Stimulated activated CD4-positive, alpha-beta T cell treated with anti-CD3 and anti-CD28 coated beads, TNF-alpha, amount 100 ng/mL, for 48 hours (primary cell): Measurements from ENCODE around the gene XRCC4.
"Not testable (repeated sequence)": the region's sequence is repeated elsewhere in the genome, so short reads cannot be mapped to it uniquely, and the experiment has no call there.

ENCODE experiments used
- DNase-seq, 3 donors: peaks; one replicate each; pipeline ENCODE4 v3.0.0-alpha.2; 2020; ENCODE audit warnings: low read depth in 3 of 3

XRCC4 gene

GRCh38 chr5:83348281-83348780 lies 271.0 kb downstream of the XRCC4 start:
- DNase-seq = no peak

- no peak for DNase-seq
Observed at GRCh38 chr5:83353231-83353630, 275.9 kb downstream of the XRCC4 start.

DNA sequence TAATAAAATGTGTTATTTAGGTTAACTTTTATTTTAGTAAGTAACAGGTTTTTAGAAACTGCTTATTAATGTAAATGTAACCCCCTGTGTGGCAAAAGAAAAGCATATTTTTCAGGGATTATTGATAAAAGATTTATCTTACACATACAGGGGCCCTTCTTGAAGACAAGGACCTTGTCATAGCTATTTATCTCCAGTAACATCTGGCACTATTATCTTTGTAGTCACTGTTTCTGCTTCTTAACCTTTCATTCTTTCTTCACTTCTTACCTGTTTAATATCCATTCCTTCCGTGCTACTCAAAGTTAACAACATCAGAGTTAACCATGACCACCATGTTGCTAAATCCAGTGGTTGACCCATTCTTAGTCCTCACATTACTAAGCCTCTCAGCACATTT lies 276.4 kb downstream of the XRCC4 start:
- no peak for DNase-seq

DNA sequence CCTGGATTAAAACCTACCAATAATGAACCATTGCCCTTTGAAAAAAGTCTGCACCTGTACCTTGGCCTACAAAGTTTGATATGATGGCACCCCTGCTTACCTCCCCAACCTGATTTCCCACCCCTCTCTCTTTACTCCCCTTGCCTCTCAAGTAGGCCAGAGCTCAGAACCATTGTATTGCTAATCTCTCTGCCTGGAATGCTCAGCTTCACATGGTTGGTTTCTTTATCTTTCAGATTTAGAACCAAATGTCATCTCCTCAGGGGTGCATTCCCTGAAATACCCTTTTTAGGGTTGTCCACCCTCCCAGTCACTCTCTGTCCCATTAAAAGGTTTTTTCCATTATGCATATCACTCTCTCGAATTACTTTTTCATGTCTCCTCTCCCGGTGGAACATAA lies 277.6 kb downstream of the XRCC4 start:
- DNase-seq = no peak

DNA sequence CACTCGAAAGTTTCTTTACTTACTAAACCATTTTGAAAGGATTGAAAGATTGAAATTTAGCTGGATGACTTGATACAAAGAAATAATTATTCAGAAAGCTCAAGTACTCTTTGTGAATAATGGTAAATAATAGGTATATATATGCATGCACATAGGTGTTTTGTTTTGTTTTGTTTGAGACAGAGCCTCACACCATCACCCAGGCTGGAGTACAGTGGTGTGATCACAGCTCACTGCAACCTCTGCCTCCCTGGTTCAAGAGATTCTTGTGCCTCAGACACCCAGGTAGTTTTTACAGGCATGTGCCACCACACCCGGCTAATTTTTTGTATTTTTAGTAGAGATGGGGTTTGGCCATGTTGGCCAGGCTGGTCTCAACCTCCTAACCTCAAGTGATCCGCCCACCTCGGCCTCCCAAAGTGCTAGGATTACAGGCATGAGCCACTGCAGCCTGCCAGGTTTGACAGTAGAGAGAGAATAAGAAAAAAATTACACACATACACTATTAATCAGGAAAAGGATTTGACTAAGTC lies 278.2 kb downstream of the XRCC4 start:
- not testable (repeated sequence) for DNase-seq

- no peak for DNase-seq
Observed at GRCh38 chr5:83357621-83358231, 280.4 kb downstream of the XRCC4 start.

DNA sequence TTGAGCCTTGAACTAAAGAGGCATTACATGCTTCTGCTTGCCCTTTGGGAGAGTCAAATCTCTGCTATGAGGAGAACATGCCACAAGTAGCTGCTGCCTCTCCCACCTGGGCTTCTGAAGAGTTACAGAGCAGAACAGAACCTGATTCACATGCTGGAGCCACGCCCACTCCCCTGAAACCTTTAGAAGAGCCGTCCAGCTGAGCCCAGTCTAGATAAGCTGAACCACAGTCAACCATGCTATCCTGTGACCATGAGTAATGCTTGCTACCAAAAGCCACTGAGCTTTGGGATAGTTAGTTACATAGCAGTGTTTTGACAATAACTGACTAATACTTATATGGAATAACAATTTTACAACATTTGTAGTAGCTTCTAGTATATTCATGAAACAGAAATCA lies 283.2 kb downstream of the XRCC4 start:
- no peak for DNase-seq

DNA sequence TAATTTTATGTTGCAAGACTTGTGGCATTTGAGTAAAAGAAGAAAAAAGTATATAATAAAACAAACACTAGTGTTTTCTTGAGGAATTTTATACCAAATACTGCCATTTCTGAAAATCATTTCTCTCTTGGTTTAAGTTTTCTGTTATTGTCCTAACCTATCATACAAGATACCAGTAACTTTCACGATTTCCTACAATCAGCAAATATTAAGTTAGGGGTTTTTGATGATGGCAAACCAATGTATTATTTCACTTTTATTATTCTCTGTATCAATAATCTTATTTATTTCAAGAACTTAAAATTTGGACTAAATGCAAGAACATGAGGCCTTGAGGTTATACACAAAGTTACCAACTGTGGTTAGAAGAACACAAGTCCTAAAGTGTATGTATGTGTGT lies 285.2 kb downstream of the XRCC4 start:
- DNase-seq = no peak

DNA sequence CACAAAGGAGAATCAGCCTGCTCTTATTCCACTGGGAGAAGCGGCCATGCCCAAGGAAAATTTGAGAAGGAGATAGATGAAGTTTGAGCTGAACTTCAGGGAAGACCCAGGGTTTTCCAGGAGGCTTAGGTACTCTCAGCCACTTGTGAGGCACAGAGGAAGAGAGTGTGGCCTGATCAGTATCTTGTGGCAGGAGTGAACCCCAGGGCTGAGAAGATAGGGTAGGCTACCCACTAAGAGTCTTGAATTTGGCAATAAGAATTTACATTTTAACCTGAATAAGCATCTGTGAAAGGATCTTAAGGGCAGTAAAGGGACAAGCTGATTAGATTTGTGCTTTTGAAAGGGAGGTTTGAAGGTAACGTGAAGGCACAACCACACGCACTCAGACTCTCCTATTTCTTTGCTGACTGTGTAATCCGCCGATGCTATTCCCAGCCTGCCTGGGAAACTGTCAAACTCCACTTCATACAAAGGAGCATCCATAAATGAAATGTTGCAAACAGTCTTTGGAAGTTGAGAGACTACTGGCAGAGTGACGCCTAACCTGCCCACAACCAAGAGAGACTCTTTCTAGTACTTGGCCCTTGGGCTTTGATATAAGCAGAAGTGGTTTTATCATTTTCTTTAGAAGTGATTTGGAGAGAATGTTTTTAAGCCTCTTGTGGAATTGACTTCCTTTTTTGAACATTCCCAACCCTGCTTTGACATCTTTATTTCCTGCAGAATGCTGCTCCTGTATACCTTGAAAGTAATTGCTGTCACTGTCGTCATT lies 286.0 kb downstream of the XRCC4 start:
- DNase-seq = no peak

DNA sequence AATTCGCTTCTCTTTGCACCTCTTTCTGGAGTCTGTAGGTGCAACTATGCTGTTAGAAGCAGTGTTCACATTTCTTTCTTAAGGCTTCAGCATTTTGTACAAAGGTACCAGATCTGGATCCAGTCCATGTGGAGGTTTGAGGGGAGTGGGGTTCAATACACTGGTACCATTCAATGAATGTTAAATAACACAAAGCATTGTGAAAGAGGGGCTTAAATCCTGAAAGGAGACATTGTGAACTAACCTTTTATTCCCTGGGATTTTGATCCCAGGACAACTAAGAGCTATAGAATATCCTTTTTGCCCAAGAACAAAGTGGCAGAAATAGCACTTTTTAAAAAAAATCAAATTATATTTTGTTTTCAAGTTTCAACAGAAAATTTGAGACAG lies 286.5 kb downstream of the XRCC4 start:
- no peak for DNase-seq

GRCh38 chr5:83364312-83365299 lies 287.3 kb downstream of the XRCC4 start:
- DNase-seq = no peak

GRCh38 chr5:83368319-83368718 lies 291.0 kb downstream of the XRCC4 start:
- no peak for DNase-seq

DNA sequence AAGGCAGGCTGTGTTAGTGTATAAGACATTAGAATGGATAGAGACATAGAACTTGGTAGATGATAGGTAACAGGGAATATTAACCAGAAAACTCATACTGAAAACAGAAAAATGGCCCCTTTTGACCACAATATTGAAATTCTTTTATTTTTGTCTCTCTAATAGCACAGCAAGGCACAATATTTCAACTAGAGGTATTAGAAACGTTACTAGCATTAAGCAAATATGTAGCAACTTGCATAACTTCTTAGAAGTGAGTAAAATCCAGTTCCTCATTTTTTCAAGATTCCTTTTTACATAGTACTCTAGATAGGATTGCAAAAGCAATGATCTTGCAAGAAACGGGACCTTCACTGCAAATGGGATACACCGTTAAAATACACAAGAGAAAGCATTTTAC lies 291.5 kb downstream of the XRCC4 start:
- DNase-seq = no peak

DNA sequence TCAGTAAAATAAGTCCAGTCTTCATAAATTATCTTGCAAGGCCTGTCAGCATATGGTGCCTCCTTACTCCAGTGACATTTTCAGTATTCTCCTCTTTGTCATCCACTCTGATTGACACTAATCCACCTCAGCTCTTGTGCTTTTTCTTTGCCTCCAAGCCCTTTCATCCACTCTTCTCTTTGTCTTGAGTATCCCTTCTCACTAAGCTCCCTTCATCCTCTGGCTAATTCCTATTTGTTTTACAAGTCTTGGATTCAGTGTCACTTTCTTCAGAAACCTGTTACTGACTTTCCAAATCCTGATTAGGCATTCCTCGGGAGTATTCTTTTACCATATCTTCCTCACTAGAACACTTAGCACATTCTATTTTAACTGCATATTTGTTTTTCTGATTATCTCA lies 293.6 kb downstream of the XRCC4 start:
- DNase-seq = no peak

DNA sequence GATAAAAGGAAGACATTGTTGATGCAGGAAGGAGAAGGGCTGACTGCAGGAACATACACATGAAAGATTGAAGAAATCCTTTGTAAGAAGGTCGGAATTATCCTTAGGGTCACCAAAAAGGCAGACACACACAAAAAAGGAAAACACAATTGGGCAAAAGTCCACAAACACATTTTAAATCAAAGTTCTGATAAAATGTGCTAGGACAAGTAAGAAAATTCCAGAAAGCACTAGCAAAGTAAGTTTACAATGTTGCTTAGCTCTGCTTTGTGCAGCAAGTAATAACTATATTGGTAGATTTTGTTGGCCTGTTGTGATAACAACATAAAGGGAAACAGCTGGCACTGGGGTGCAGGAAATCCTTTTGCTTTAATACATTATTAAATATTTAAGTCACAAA lies 294.4 kb downstream of the XRCC4 start:
- DNase-seq = no peak

- no peak for DNase-seq
Observed at GRCh38 chr5:83374547-83374946, 297.2 kb downstream of the XRCC4 start.

DNA sequence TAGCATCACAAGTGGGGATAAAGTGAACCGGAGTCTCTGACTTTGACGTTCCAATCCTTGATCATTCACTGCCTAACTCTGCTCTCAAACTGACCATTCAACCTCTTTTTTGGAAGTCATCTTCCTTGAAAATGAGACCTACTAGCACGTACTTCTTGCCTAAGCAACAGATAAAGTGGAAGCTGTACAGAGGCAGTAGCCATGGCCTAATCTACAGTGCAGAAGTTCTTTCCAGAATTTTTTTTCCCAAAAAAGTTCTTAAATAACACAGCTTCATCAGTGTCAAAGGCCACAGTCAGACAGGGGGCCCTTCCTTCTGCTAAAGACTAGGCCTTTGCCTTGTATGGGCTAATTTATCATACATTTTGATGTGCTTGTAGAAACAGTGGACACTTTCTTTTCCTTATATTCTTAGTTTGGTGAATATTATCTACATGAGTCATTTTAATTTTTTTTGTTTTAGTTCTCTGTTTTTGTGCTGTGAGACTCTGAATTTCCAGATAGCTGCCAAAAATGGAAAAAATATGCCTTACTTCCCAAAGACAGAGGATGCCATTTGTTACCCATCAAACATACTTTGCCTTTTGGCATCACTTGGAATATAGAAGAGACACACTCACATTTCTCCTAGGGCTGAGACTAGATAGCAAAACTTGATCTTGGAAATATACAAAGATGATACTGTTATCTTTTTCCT lies 297.9 kb downstream of the XRCC4 start:
- no peak for DNase-seq

- DNase-seq = no peak
Observed at GRCh38 chr5:83376461-83376860, 299.1 kb downstream of the XRCC4 start.

DNA sequence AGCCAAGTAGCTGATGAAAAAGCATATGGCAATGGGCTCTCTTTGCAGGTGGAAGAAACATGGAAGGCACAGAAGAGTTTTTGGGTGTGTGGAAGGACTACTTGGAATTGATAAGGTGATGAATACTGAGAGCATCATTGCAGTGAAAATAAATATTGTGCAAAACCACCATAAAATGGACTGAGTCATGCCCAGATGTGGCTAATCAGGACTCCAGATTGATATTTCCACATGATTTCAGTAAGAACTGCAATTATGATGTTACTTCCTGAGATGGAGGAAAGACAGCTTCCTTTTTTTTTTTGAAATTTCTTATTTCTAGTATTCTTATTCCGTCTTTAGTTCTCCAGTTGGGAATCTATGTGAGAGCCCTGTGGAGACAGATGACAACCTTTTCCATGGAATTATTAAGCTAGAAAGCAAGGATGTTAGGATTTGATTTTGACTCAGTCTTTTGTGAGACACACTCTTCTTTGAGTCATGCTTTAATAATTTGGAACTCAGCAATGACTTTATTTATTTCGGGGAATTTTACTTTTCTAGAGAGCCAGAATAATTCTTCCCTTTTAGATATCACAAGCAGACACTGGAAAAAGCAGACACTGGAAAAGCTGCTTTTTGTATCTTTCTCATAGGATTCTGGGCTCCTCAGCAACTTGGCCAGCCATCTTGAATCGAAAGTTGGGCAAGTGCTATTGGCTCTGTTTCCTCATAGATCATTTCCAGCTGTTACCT lies 300.0 kb downstream of the XRCC4 start:
- no peak for DNase-seq

DNA sequence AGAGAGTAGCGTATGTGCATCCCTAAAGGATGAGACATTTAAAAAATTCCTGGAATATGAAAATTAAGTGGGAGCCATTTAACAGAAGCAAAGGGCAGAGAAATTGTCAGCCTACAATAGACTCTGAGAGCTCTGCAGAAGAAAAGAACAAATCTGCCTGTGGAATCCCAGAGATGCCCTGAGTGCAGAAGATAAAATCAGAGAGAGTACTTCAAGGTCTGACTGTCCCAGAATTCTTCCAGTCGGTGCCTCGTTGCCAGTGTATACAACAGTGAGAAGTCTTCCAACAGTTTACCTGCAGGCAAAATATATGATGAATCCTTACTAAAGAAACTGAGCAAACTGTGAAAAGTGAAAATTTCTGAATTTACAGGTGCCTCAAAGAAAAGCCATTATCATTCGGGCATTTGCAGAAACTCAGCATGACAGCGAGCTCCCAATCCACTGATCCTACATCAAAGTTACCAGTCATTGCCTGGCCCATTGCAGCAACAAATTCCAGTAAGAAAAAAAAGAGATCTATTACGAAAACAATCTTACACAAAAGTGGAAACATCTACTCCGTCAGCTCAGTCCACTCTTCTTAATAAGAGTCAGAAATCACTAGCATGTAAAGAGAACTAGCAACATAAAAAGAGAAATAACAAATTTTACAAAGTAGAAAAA lies 301.4 kb downstream of the XRCC4 start:
- no peak for DNase-seq
